Measurements from ENCODE around the gene IL13. TPM values are rescaled to one million over a fixed set of nuclear protein-coding genes. Genes with fewer than 3 reads are reported as not detected.

Gene IL13
- total and polyA plus RNA-seq, 12 donors, result 0.01 to 0.51 TPM; not detected in 10

- DNase-seq (no peak), ATAC-seq (no peak)
- Histone ChIP-seq H3K27me3 (peaks cover 0 to 9% (median 0%) of the 10 kb centered on the region in 7 donors), H3K4me1 (peaks cover 0 to 7% (median 0%) of the 10 kb centered on the region in 9 donors), H3K36me3 (no peaks in the 10 kb centered on the region), H3K4me3 (no peak overlapping the region), H3K9me3 (no peaks in the 10 kb centered on the region), H3K27ac (no peak overlapping the region)
- TF ChIP-seq CTCF (IDR thresholded peaks at IDR 0.05), result no peak
- WGBS, 2 donors, result 83 to 84% methylated on average over 7 of the region's 7 CpGs
- intact Hi-C loops (cut with DNase I), result no loop called here
Observed at GRCh38 chr5:132669455-132669820, 11.5 kb downstream of the IL13 start.

- intact Hi-C loops (cut with DNase I), result no loop called here
- DNase-seq (no peak), ATAC-seq (no peak)
- H3K4me1 ChIP-seq, result peaks cover 0 to 13% (median 0%) of the 10 kb centered on the region in 9 donors
- no peaks in the 10 kb centered on the region for H3K9me3 ChIP-seq
- H3K27me3 ChIP-seq, result peaks cover 0 to 9% (median 0%) of the 10 kb centered on the region in 7 donors
- no peak overlapping the region for H3K27ac ChIP-seq
- 81% methylated on average over 16 of the region's 16 CpGs for WGBS, 2 donors
- TF ChIP-seq CTCF (IDR thresholded peaks at IDR 0.05), result no peak
- no peaks in the 10 kb centered on the region for H3K36me3 ChIP-seq
- H3K4me3 ChIP-seq, result no peak overlapping the region
Observed at GRCh38 chr5:132669966-132670882, 12.3 kb downstream of the IL13 start.

- no peak for DNase-seq
- H3K27ac ChIP-seq, result no peak overlapping the region
- no peak overlapping the region for H3K4me3 ChIP-seq
- peaks cover 0 to 9% (median 0%) of the 10 kb centered on the region in 7 donors for H3K27me3 ChIP-seq
- TF ChIP-seq CTCF (IDR thresholded peaks at IDR 0.05), result no peak
- peaks cover 0 to 13% (median 0%) of the 10 kb centered on the region in 9 donors for H3K4me1 ChIP-seq
- ATAC-seq, result no peak
- 98 to 99% methylated on average over 3 of the region's 3 CpGs for WGBS, 2 donors
- H3K36me3 ChIP-seq, result no peaks in the 10 kb centered on the region
- H3K9me3 ChIP-seq, result no peaks in the 10 kb centered on the region
- intact Hi-C loops (cut with DNase I), result no loop called here
Observed at GRCh38 chr5:132671000-132671399, 13.0 kb downstream of the IL13 start.

GRCh38 chr5:132673488-132673887 is 15.5 kb downstream of the IL13 start:
- DNase-seq (no peak), ATAC-seq (no peak)
- intact Hi-C loops (cut with DNase I), result no loop called here
- Histone ChIP-seq H3K4me3 (no peak overlapping the region), H3K9me3 (no peaks in the 10 kb centered on the region), H3K27ac (no peak overlapping the region), H3K36me3 (no peaks in the 10 kb centered on the region), H3K27me3 (no peaks in the 10 kb centered on the region), H3K4me1 (peaks cover 0 to 21% (median 0%) of the 10 kb centered on the region in 9 donors)
- 80 to 88% methylated on average over 1 of the region's 1 CpG for WGBS, 2 donors
- no peak for TF ChIP-seq CTCF (IDR thresholded peaks at IDR 0.05)

Data from heart right ventricle (tissue), 16 donors.